GM18499 (cell line): Measurements from ENCODE around the gene RASGEF1C.

Experiments
- ATAC-seq: cut with Tn5 transposase; IDR thresholded peaks from one replicate; pipeline ENCODE4 v1.9.1; 2021; ENCODE audit warnings: moderate number of reproducible peaks; ENCODE audit not compliant: insufficient read depth, unreplicated experiment

Gene RASGEF1C

GRCh38 chr5:180072556-180072955 is 136.5 kb downstream of the RASGEF1C start:
- ATAC-seq = no peak

- no peak for ATAC-seq
These were observed 136.8 kb downstream of the RASGEF1C start for GRCh38 chr5:180072256-180072548.

GRCh38 chr5:180071531-180072255 is 137.3 kb downstream of the RASGEF1C start, which contains the start of gene RNF130:
Gene RNF130, minus strand, starts transcription at chr5:180071759. Its CDS starts 57 bp downstream, at chr5:180071702.
- no peak for ATAC-seq

- ATAC-seq = no peak
These were observed 138.1 kb downstream of the RASGEF1C start for GRCh38 chr5:180070756-180071530.

- no peak for ATAC-seq
These were observed 139.3 kb downstream of the RASGEF1C start for GRCh38 chr5:180069589-180070247.

GRCh38 chr5:180068519-180069090 is 140.4 kb downstream of the RASGEF1C start:
- no peak for ATAC-seq

GRCh38 chr5:180067986-180068385 is 141.0 kb downstream of the RASGEF1C start:
- no peak for ATAC-seq

- ATAC-seq = no peak
These were observed 148.8 kb downstream of the RASGEF1C start for GRCh38 chr5:180060192-180060591.

GRCh38 chr5:180059326-180059725 is 149.7 kb downstream of the RASGEF1C start:
- ATAC-seq = no peak

- ATAC-seq = no peak
These were observed 152.9 kb downstream of the RASGEF1C start for GRCh38 chr5:180056153-180056552.

- no peak for ATAC-seq
These were observed 154.8 kb downstream of the RASGEF1C start for GRCh38 chr5:180054226-180054625.

- ATAC-seq = no peak
These were observed 155.9 kb downstream of the RASGEF1C start for GRCh38 chr5:180053061-180053602.

GRCh38 chr5:180052211-180052818 is 156.7 kb downstream of the RASGEF1C start:
- no peak for ATAC-seq
